PC-9 (cell line): ENCODE results near the gene CHM.
"Not testable (repeated sequence)": the region's sequence is repeated elsewhere in the genome, so short reads cannot be mapped to it uniquely, and the experiment has no call there.

Experiments
- CTCF ChIP-seq: fragments of 200-600 bp; sonication (generic); conservative IDR thresholded peaks from 2 replicates; pipeline ENCODE4 v1.6.1; 2017; ENCODE audit warnings: mixed run types, antibody characterized with exemption, mild to moderate bottlenecking, moderate library complexity
- EZH2 ChIP-seq: fragments of 200-600 bp; sonication (generic); IDR thresholded peaks from 2 replicates; pipeline ENCODE4 v1.8.0; 2017; ENCODE audit warnings: antibody characterized with exemption, low read depth

GRCh38 chrX:85972351-85972750 lies 75.0 kb downstream of the CHM start:
- TF ChIP-seq CTCF, EZH2: not testable (repeated sequence)
